DMS114 treated with DMSO at 0.1 percent for 48 hours (cell line): Measurements from ENCODE around the gene MSRB3.

ENCODE experiments used
- DNase-seq: peaks from one replicate; lab custom pipeline; 2025; ENCODE audit not compliant: unreplicated experiment; lab: John Stamatoyannopoulos, UW

The MSRB3 gene

DNA sequence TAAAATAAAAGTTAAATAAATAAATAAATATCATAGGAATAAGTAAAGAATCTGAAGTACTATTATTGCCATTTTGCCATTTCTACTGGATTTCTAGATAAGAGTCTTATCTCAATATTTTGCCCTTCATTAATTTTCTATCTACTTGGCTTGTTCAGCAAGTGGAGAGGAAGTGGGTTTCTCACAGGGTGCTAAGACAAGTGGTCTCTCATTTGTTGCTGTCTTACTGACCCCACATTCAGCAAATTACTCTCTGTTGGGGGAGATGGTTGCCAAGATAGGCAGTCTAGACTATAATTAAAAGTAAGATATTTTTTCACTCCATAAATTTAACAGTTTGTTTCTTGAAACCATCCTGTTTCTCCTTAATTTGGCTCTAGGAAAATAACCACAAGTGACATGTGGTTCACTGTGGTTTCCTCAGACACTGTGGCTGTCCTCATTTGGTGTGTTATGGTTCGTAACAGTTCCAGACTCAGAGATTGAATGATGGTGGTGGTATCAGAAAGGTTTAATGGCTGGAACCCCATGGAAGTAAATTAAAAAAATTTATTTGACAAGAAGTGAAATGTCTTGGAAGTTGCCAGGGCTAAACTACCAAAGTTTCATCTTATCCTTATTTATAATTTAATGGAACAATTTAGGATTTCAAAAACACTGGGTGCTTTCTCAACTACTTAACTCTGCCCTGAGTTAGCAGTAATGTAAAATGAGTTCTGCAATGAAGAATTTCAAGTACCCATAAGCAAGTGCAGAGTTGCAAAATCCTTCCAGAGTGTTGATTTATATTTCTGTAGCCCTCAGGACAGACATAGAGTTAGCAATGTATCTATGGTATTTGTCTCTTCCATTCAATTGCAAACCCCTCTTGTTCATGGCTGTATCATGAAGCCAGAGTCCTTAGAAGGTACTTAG lies 214.8 kb downstream of the MSRB3 start:
- no peak for DNase-seq

- no peak for DNase-seq
Observed at GRCh38 chr12:65493913-65494245, 215.4 kb downstream of the MSRB3 start.

DNA sequence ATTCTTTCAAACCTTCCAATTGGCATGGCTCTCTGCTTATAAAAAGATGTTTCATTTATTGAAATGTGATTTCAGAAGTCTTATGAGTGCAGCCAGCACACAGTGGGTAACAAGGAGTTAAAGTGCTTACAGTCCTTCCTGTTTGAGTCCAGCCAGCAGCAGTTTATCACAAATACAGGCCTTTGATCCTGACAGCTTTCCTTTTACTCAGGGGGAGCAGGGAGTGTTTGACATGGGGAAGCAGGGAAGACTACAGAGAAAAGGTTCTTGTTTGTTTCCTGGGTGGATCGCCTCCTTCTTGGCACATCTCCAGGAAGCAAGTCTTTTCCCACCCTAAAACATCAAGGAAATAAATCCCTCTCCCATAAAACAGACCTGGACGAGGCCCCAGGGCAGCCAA lies 216.1 kb downstream of the MSRB3 start:
- no peak for DNase-seq

DNA sequence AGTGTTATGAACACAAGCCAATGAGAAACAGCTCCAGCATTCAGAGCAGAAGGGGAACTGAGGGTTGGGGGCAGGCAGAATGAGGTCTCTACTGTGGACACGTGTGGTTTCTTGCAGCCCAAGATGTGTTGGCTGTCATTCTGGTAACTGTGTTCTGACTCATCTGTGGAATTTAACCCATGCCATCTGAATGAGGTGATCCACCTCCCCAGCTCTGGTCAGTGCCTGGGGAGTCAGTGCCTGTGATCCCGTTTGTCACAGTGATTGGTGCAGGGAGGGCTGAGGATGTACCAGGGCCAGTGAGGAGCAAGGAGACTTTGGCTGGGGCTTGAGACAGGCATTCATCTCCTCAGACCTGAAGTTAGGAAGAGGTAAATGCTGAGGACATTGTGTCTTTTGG lies 216.8 kb downstream of the MSRB3 start:
- DNase-seq: no peak

DNA sequence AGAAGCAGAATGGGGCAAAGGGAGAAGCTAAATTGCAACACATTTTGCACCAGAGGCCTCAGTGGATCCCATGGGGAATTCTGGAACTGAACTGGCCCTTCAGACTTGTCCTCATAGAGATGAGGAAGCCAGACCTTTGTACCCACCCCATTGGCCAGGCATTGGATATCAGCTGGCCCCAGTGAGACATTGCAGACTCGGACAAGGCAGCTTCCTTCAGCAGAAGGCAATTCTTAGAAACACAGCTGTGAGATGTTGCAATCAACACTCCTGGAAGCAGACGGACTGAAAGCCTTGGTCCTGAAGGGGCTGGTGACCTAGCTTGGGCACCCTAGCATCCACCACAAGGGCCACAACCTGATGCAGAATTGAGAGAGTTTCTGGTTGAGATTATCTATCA lies 218.1 kb downstream of the MSRB3 start:
- DNase-seq: no peak

GRCh38 chr12:65497660-65498059 lies 219.2 kb downstream of the MSRB3 start:
- no peak for DNase-seq

- DNase-seq: no peak
Observed at GRCh38 chr12:65499167-65499566, 220.7 kb downstream of the MSRB3 start.

DNA sequence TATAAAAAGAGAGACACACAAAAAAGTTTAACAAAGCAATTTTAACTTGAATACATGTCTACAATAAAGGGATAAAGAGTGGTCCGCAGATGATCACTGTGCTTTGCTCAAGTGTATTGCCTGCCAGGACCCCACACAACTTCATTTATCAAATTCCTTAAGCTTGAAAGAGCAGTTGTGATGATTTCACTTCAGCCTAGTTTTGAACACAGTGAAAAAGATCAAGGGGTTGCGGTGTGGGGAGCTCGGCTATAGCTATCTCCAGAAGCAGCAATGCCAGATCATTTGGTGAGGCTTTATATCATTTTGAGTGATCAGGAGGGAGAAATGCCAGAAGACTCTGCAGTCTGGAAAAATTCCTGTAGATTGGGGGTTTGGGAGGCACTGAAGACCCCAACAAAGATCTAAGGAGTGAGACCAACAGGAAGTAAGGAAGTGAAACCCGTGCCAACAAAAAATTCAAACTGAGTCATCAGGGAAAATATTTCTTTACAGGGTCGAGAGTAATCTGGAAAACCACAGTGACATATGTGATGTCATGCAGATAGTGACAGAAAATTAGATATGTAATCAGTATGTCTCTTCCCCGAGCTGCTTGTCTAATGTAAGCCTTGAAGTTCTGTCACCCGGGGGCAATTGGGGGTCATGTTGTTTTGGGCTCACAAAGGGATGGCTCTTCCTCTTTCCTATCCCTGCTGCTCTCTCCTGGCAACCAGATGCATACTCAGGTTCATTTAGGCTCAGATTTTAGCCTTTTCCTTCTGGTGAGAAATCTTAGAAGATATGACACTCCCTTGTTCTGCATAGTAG lies 221.8 kb downstream of the MSRB3 start:
- DNase-seq: no peak

GRCh38 chr12:65501093-65501621 lies 222.7 kb downstream of the MSRB3 start:
- DNase-seq: no peak

DNA sequence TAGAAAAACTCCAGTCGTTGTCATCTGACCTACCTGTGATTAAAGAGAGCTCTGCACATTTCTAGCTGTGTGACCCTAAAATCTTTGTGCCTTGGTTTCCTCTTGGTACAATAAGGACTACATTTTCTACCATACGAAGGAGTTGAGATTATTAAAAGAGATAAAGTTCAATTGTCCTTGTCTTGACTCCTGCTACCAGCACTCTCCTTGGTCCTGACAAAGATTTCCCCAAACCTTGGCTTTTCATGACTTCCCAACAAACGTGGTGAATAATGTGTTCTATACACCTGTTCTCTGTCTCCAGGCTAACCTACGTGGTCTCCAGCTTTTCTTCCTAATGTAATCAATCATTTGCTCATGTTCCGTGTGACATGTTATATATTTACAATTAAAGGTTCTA lies 223.5 kb downstream of the MSRB3 start:
- DNase-seq: no peak

DNA sequence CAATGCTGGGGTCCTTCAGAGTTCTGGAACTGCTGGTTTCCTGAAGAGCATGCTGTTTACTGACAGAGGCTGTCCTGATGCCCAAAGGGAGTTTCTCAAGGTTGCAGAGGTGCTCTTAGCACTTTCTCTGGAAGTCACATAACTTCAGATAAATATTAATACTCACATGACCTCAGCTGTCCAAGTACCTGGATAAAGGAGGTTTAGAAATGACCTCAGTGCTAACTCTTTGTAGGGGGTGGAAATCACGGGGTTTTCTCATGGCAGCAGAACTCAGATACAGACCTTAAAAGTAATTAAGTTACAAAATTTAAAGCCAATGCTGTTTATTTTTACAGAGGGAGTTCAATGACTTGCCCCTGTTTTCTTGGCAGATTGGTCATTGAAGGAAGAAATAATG lies 225.9 kb downstream of the MSRB3 start:
- no peak for DNase-seq

DNA sequence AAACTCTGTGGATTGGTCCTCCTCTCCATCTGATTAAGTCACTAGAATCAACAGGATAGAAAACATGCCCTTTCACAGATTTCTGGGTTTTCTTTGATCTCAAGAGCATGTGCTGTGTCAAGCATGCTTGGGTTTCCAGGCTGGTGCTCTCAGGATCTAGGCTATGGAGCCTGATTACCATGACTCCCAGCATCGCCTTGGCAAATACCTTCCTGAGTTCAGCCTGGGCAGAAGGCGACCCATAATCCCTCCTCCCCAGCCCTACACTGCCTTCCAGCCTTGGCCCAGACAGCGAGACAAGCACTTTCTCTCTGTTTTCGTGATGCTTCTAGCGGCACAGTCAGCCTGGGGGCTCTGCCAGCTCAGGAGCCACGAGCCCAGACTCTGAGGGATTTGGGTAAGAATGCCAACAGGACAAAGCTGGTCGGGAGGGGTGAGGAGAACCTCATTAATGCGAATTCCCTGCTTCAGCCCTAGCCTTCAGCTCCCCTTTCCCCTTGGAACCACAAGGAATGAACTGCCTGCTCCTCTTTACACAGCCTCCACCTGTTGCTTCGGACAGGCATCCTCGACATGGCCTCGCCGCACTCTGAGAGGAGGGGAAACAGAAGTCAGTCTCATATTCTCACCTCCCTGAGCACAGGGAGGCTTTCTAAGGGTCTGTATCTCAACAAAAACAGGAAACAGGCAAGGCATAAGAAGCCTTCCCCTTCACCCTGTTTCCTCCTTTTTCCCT lies 227.1 kb downstream of the MSRB3 start:
- DNase-seq: no peak

DNA sequence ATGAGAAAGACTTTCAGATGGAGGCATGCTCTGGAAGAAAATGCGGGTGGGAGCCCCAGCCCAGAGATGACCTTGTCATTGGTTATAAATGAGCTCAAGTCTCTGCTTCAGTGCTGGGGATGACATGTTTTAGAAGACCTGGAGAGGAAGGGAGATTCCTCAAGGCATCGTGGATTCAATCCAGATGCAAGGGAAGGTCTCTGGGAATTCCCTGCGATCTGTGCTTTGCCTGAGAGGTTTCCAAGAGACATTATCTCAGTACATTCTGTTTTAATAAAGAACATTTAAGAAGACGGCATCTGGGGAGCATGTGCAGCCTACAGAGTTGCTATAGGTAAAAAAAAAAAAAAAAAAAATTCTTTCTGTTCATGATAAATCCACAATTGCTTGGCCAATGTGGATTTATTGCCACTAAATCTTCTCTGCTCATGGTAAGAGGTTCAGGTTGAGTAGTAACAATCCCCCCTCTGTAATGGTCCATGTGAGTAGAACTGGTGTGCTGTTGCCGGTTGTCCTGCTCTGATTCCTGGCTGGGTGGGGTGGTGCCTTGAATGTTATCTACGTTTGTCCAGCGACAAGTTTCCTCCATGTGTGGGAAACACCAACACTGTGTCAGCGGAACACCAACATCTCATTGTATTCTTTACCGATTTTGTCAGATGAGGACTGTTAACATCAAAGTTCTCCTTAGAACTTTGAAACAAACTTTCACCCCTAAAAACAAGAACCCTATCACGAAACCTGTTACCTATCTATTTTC lies 230.0 kb downstream of the MSRB3 start:
- DNase-seq: no peak

DNA sequence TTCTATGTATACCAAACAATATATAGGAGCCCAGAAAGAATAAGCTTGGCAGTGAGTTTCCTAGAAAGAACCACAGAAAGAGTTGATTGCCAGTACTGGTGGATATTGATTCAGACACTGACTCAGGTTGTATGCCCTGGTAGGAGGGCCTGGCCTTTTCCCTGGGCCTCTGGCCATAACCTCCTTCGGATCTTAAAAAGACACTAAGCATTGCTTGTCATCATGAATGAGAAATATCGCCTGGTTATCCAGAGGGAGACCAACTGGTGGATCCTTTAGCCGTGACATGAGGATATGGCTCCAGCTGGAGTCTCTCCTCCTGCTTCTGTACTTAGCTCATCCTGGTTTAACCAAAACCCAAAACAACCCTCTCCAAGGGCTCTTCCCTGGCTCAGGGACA lies 231.5 kb downstream of the MSRB3 start:
- no peak for DNase-seq

- DNase-seq: no peak
Observed at GRCh38 chr12:65510584-65511050, 232.1 kb downstream of the MSRB3 start.

DNA sequence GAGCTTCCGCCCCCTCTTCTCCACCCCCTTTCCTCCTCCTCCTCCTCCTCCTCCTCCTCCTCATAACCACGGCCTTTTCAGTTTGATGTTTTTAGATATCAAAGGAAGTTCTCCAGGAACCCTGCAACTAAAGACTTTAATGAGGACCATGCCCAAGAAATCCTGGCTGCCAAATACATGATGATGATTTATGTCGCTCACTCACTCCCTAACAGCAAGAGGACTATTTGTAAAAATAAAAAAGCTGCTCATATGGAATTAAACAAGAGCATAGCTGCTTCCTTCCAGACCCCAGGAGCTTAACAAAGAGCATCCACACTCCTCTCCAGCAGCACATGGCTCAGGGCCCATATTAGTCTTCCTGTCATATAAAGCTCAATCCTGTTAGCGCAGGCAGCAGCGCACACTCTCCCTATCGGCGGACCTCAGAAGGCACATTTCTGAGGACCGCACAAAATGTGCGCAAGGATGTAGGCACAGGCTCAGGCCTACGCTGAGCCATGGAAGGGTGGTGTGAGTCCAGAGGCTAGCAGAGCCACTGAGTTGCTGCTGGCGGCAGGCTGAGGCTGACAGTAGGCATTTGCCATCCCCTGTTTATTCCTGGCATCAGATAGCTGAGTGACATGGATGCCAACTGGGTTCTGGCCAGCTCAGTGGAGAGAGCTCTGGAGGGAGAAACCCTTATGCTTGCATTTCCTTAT lies 232.8 kb downstream of the MSRB3 start:
- DNase-seq: no peak

GRCh38 chr12:65511912-65512311 lies 233.4 kb downstream of the MSRB3 start:
- no peak for DNase-seq
